DMS153 (cell line): ENCODE results near the gene GFI1.

Experiments
- DNase-seq: peaks from one replicate; lab custom pipeline; 2025; lab: John Stamatoyannopoulos, UW

The GFI1 gene

GRCh38 chr1:92488416-92488815, 1.7 kb upstream of the GFI1 start:
- no peak for DNase-seq

GRCh38 chr1:92487078-92487605, 417 bp upstream of the GFI1 start:
- no peak for DNase-seq

- peak; percentile 22 for DNase-seq
These were observed 1.1 kb downstream of the GFI1 start for GRCh38 chr1:92485381-92486250.

- no peak for DNase-seq
These were observed 2.0 kb downstream of the GFI1 start for GRCh38 chr1:92484472-92485380.

- no peak for DNase-seq
These were observed 2.9 kb downstream of the GFI1 start for GRCh38 chr1:92483610-92484471.

- no peak for DNase-seq
These were observed 3.8 kb downstream of the GFI1 start for GRCh38 chr1:92482665-92483609.

- DNase-seq: no peak
These were observed 4.6 kb downstream of the GFI1 start for GRCh38 chr1:92481971-92482664.

- no peak for DNase-seq
These were observed 5.2 kb downstream of the GFI1 start for GRCh38 chr1:92481599-92481925.

GRCh38 chr1:92480813-92481598, 5.7 kb downstream of the GFI1 start:
- no peak for DNase-seq

- DNase-seq: no peak
These were observed 6.4 kb downstream of the GFI1 start for GRCh38 chr1:92480200-92480812.

- no peak for DNase-seq
These were observed 7.1 kb downstream of the GFI1 start for GRCh38 chr1:92479587-92479986.

GRCh38 chr1:92478393-92478792, 8.3 kb downstream of the GFI1 start:
- DNase-seq: no peak

- no peak for DNase-seq
These were observed 10.6 kb downstream of the GFI1 start for GRCh38 chr1:92476071-92476631.

- no peak for DNase-seq
These were observed 11.7 kb downstream of the GFI1 start for GRCh38 chr1:92475029-92475428.

- no peak for DNase-seq
These were observed 12.8 kb downstream of the GFI1 start for GRCh38 chr1:92473781-92474495.

GRCh38 chr1:92470216-92470615, 16.5 kb downstream of the GFI1 start:
- no peak for DNase-seq

GRCh38 chr1:92466683-92467352, 19.9 kb downstream of the GFI1 start:
- no peak for DNase-seq
